T1000 (cell line): ENCODE data around the gene AP1G1.
"Not testable (repeated sequence)": the region's sequence is repeated elsewhere in the genome, so short reads cannot be mapped to it uniquely, and the experiment has no call there.

Source experiments
- DNase-seq: peaks from one replicate; lab custom pipeline; 2025; ENCODE audit warnings: mixed read lengths; lab: John Stamatoyannopoulos, UW

Gene AP1G1

GRCh38 chr16:71807905-71808592, 585 bp downstream of the AP1G1 start:
- DNase-seq: no peak

DNA sequence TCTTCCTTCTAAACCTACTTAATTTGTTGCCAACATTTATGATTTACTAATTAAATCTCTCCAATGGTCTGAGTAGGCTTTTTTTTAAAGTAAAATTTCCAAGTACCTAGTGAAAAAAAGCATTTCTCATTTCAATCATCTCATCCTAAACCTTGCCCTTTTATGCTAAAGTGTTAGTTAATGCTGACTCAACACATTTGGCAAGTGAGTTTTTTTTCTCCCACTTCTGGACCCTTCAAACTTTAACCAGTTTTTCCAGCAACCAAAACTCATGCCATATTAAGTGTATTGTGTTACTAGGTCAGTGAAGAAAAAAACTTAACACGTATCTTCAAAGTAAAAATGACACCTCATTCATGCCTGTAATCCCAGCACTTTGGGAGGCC, 5.3 kb downstream of the AP1G1 start:
- no peak for DNase-seq

DNA sequence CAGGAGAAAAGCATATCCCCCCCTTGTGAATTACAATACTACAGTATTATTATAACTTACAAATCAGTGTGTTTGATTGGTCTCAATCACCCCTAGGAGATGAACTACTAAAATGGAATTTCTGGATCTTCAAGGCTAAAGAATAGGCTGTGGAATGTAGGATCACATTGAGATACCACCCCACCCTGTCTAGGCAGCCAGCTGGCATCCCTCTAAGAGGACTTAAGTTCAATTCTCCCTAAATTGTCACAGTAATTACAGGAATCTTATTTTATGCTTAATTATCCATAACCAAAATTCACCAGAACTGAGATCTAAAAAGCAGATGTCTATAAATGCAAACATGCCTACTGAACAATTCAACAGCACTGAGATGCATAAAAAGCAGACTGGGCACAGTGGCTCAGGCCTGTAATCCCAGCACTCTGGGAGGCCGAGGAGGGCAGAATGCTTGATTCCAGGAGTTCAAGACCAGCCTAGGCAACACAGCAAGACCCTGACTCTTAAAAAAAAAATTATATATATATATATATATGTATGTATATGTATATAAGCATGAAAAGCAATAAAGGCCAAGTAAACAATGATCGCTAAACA, 12.0 kb downstream of the AP1G1 start:
- no peak for DNase-seq

GRCh38 chr16:71794943-71795342, 13.7 kb downstream of the AP1G1 start:
- DNase-seq: no peak

DNA sequence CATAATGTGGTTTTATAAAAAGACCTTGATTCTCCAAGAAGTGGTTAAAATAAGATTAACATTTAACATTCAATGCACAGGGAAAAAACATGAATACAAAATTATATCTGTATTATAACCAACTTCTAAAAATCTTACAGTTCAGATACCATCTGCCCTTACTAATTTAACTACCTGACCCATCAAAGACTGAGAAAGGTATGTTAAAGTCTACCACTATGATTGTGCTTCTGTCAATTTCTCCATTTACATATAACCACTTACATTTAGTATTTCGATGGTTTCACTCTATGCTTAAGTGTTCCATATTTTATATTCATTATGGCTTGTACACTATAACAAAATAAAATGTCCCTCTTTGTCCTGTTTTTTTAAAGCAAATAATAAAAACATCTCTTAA, 14.6 kb downstream of the AP1G1 start:
- DNase-seq: no peak

GRCh38 chr16:71792176-71792575, 16.5 kb downstream of the AP1G1 start:
- DNase-seq: no peak

DNA sequence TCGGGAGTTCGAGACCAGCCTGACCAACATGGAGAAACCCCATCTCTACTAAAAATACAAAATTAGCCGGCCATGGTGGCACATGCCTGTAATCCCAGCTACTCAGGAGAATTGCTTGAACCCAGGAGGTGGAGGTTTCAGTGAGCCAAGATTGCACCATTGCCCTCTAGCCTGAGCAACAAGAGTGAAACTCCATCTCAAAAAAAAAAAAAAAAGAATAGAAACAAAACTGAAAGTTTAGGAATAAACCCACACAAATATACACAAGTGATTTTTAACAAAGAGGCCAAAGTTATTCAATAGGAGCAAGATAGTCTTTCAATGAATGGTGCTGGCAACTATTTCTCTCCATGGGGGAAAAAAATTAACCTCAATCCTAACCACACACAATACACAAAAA, 18.3 kb downstream of the AP1G1 start:
- not testable (repeated sequence) for DNase-seq

DNA sequence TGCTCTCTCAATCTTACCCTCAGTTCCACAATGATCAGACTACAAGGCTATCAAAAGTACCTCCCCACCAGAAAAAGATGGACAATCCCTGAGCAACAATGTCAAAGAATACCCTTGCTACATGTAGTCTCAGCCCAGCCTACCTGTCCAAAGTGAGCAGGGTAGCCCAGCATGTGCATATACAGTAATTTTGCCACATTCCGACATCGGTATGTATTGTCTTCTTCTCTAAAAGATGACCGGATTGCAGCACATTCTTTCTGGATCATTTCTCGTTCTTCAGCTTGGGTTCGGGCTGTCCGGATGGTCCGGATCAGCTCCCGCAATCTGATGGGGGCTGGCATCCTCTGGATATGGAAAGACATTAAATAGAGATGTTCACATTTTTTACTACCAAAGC, 19.5 kb downstream of the AP1G1 start:
- DNase-seq: no peak

DNA sequence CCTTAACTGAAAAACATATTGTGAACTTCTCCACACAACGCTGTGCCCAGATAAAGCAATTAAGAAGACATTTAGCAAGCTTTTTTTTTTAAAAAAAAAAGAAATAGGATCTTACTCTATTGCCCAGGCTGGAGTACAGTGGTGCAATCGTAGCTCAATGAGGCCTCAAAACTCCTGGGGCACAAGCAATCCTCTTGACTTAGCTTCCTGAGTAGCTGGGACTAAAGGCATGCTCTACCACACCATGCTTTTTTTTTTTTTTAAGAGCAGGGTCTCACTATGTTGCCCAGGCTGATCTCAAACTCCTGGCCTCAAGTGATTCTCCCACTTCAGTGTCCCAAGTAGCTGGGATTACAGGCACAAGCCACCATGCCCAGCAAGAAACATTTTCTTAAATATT, 20.1 kb downstream of the AP1G1 start:
- DNase-seq: no peak

- DNase-seq: not testable (repeated sequence)
Measured at GRCh38 chr16:71785143-71785542, 23.5 kb downstream of the AP1G1 start.

DNA sequence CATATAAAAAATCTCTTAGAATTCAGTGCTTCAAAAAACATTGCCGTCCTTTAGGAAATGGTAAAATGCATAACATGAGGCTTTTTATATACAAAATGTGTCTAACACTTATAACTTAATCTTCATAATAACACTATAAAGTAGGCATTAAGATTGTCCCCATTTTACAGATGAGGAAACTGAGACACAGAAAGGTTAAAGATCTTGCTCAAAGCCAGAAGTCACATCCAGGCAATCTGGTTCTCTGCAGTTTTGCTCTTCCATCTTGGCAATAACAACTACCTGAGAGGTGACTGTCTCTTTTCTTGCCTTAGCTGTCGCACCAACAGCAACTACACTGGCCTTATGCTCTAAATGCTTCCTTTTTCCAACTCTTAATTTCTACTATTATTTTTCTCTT, 24.5 kb downstream of the AP1G1 start:
- no peak for DNase-seq

- no peak for DNase-seq
Measured at GRCh38 chr16:71781741-71782140, 26.9 kb downstream of the AP1G1 start.

- DNase-seq: no peak
Measured at GRCh38 chr16:71780521-71781089, 28.0 kb downstream of the AP1G1 start.

- DNase-seq: no peak
Measured at GRCh38 chr16:71778780-71779179, 29.9 kb downstream of the AP1G1 start.

GRCh38 chr16:71777329-71777728, 31.3 kb downstream of the AP1G1 start:
- DNase-seq: no peak

GRCh38 chr16:71775949-71776348, 32.7 kb downstream of the AP1G1 start:
- DNase-seq: no peak

GRCh38 chr16:71771571-71771970, 37.1 kb downstream of the AP1G1 start:
- no peak for DNase-seq

DNA sequence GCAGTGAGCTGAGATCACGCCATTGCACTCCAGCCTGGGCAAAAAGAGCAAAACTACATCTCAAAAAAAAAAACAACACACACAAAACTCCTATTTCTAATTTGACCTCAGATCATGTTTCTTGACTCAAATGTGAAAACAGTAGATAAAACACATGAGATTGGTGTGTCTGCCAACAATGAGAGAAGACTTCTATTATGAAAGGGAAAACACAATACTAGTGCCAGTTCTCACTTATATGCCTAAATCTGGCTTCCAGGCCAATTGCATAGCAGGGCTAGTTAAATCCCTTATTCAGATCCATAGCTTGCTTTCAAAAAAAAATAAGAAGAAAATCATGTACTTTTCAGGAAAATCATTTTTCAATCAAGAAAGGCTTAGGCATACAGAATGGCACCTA, 39.4 kb downstream of the AP1G1 start:
- no peak for DNase-seq

DNA sequence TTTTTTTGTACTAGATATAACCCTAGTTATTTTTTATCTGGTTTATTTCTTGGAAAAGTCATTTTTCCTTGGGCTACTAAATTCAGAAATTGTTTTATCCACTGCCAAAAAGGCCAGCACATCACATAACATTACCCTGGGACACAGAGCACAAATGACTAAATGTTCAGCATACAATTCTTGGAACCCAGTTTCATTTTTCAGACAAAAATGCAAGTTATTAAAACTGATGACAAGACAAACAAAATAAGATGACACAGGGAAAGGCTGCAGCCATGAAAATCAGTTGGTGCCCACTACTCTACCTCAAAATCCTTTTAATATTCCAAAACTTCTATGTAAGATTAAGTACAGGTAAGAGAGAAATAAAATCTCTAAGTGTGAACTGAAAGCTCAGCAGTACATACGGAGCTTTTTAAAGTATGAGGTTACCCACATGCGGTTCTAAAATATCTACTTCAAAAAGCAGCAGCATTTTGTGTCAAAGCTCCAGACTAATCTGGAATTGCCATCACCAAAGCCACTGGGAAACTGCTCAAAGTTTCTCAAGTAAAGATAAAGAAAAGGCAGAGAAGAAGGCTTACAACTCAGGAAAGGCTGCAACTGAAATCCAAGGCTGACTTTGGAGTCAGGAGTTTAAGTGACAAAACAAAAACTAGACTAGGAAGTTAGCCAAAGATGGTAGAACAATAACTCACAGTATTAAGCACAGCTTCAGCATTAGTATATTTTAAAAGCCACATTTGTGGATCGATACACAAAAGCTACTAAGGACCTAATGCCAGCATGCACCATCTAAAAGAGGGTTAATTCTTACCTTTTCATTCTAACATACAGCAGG, 41.4 kb downstream of the AP1G1 start:
- no peak for DNase-seq

- DNase-seq: no peak
Measured at GRCh38 chr16:71762186-71762585, 46.4 kb downstream of the AP1G1 start.

DNA sequence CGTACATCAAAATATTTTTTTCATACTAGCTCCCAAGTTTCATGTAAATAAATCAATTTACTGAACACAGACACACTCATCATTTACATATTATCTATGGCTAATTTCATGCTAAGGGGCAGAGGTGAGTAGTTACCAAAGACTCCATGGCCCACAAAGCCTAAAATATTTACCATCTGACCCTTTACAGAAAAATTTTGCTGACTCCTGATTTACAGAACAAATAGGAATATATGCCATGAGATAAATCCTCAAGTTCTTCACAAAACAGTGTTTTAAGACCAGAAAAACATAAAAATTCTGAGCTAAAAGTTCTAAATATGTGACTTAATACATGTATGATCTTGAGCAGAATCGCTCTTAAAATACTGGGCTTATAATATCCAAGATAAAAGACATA, 47.5 kb downstream of the AP1G1 start:
- no peak for DNase-seq

- DNase-seq: no peak
Measured at GRCh38 chr16:71758293-71758760, 50.3 kb downstream of the AP1G1 start.

DNA sequence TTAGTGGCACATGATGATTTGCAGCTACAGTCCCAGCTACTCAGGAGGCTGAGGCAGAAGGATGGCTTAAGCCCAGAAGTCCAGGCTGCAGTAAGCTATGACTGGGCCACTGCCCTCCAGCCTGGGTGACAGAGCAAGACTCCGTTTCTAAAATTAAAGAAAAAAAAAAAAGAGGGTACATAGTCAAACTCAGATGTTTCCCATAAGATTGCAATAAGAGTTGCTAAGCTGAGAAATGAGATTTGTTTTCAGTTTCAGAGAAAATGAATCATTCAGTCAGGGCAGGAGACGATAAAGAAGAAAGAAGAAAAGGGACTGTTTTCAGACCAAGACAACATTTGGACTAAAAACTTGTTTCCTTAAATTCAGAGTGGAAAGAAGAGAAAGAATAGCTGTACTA, 54.0 kb downstream of the AP1G1 start:
- no peak for DNase-seq
